ENCODE measurements around the gene CISD1. TPM values are rescaled to one million over a fixed set of nuclear protein-coding genes. Genes with fewer than 3 reads are reported as not detected.

The CISD1 gene
- total RNA-seq, 6 experiments from 2014 or later = 25.2 to 40.9 (median 26.4) TPM

DNA sequence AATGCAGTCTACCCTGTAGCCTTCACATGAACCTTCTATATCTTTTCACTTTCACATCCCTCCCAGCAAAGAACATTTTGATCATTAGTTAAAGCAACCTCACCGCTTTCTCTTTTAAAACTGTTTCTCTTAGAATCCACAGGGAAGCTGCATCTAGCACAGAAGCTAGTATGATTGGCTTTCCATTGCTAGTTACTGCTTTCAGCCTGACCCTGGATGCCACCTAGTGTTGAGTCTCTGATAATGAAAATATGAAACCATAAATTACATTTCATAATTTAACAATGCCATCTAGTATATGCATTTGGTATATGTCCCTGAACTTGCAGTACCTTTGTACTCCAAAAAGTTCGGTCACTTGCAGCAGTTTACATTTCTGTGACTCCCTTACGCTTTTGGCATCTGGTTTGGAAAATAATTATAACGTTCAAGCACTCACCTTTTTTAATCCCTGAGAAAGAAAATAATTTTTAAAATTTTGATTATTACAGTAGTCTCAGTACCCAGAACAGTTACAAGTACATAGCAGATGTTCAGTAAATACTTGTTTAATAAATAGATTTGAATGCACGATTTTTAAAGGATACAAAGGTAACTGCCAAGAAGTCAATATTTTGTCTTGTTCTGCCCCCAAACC, 22.7 kb downstream of the CISD1 start:
- no peaks in the 10 kb centered on the region for H3K27me3 ChIP-seq
- WGBS (ENCODE audit: insufficient coverage, low coverage, low lambda C conversion rate, missing lambda C conversion rate) = 68% methylated on average over 5 of the region's 5 CpGs
- no peaks in the 10 kb centered on the region for H3K9me3 ChIP-seq
- H3K36me3 ChIP-seq = no peaks in the 10 kb centered on the region
- ATAC-seq (peak; percentile 84 to 95 (median 88)), DNase-seq (no peak)
- intact Hi-C loops (cut with DNase I) = loop anchor here (5.0 to 10.0 kb wide), 2 partner anchors 114 to 117 kb away; no protein-coding TSS in a partner anchor
- no peak overlapping the region for H3K4me3 ChIP-seq
- no peak overlapping the region for H3K27ac ChIP-seq
- H3K4me1 ChIP-seq = no peaks in the 10 kb centered on the region
- TF ChIP-seq POLR2A (IDR thresholded peaks at IDR 0.05) = no peak
- TF ChIP-seq, protein P1, sequence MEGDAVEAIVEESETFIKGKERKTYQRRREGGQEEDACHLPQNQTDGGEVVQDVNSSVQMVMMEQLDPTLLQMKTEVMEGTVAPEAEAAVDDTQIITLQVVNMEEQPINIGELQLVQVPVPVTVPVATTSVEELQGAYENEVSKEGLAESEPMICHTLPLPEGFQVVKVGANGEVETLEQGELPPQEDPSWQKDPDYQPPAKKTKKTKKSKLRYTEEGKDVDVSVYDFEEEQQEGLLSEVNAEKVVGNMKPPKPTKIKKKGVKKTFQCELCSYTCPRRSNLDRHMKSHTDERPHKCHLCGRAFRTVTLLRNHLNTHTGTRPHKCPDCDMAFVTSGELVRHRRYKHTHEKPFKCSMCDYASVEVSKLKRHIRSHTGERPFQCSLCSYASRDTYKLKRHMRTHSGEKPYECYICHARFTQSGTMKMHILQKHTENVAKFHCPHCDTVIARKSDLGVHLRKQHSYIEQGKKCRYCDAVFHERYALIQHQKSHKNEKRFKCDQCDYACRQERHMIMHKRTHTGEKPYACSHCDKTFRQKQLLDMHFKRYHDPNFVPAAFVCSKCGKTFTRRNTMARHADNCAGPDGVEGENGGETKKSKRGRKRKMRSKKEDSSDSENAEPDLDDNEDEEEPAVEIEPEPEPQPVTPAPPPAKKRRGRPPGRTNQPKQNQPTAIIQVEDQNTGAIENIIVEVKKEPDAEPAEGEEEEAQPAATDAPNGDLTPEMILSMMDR (IDR thresholded peaks at IDR 0.05) = peak; percentile 70 to 77 (median 72)

DNA sequence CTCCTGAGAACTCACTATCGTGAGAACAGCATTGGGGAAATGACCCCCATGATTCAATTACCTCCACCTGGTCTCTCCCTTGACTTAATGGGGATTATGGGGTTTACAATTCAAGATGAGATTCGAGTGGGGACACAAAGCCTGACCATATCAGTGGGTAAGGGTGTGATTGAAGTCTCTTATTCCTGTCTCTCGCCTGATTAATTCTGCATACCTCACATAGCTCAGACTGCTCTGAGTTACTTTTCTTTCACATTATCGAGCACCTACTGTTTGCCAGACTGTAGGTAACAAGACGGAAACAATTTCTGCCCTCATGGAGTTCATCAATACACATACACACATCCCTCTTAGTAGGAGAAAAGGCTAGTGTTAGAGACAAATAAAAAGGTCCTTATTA, 25.0 kb downstream of the CISD1 start:
- H3K36me3 ChIP-seq = no peaks in the 10 kb centered on the region
- H3K9me3 ChIP-seq = no peaks in the 10 kb centered on the region
- H3K4me1 ChIP-seq = no peaks in the 10 kb centered on the region
- no peak for TF ChIP-seq POLR2A (IDR thresholded peaks at IDR 0.05)
- TF ChIP-seq, protein P1 (IDR thresholded peaks at IDR 0.05) = no peak
- no peak for ATAC-seq
- 72% methylated on average over 5 of the region's 5 CpGs for WGBS (ENCODE audit: insufficient coverage, low coverage, low lambda C conversion rate, missing lambda C conversion rate)
- H3K4me3 ChIP-seq = no peak overlapping the region
- H3K27ac ChIP-seq = no peak overlapping the region
- DNase-seq = no peak
- H3K27me3 ChIP-seq = no peaks in the 10 kb centered on the region
- intact Hi-C loops (cut with DNase I) = loop anchor here (5.0 to 10.0 kb wide), 2 partner anchors 117 to 119 kb away; no protein-coding TSS in a partner anchor

DNA sequence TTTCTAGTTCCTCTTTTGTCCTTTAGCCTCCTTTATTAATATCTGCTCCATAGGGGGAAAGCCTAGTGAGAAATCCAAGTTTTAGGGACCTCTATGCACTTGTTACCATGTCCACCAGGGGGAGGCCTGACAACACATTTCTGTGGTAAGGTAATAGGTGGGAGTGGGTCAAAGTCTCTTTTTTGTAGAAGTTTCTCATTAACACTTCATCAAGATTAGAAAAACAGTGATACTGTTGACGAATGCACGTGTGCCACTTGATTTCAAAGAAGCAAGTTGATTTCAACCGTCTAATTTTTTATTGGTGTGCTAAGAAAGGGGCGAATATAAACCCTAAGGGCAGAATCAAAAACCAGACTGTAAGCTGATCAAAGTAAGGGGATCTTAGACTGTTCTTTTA, 30.6 kb downstream of the CISD1 start:
- TF ChIP-seq POLR2A (IDR thresholded peaks at IDR 0.05) = no peak
- TF ChIP-seq, protein P1 (IDR thresholded peaks at IDR 0.05) = peak; percentile 80 to 92 (median 84)
- Histone ChIP-seq H3K9me3 (no peaks in the 10 kb centered on the region), H3K4me3 (no peak overlapping the region), H3K27me3 (no peaks in the 10 kb centered on the region), H3K4me1 (no peaks in the 10 kb centered on the region), H3K36me3 (no peaks in the 10 kb centered on the region), H3K27ac (no peak overlapping the region)
- 5% methylated on average over 4 of the region's 4 CpGs for WGBS (ENCODE audit: insufficient coverage, low coverage, low lambda C conversion rate, missing lambda C conversion rate)
- DNase-seq (peak in 2 of 3 donors; percentile 47 to 61), ATAC-seq (peak; percentile 91 to 99 (median 94))
- intact Hi-C loops (cut with DNase I) = loop anchor here in 1 of 2 donors (10.0 kb wide), 1 partner anchor 125 kb away; no protein-coding TSS in a partner anchor

DNA sequence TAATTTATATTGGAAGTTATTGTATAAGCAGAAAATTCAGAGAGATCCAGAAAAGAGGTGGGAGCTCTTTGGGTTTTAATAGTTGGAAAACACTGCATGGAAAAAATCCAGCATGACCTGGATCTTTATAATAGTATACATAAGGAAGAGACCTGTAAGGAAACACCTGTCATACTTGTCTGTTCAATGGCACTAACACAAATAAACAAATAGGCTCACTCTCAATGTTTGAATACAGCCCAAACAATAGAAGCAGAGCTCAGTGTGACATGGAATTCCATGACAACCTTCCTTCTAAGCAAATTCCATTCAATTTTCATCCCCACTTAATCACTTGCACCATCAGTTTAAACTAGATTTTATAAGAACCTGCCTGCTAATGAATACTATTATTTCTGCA, 31.7 kb downstream of the CISD1 start:
- no peak overlapping the region for H3K4me3 ChIP-seq
- H3K27me3 ChIP-seq = no peaks in the 10 kb centered on the region
- no peaks in the 10 kb centered on the region for H3K9me3 ChIP-seq
- H3K4me1 ChIP-seq = no peaks in the 10 kb centered on the region
- H3K36me3 ChIP-seq = no peaks in the 10 kb centered on the region
- H3K27ac ChIP-seq = no peak overlapping the region
- no peak for TF ChIP-seq POLR2A (IDR thresholded peaks at IDR 0.05)
- TF ChIP-seq, protein P1 (IDR thresholded peaks at IDR 0.05) = no peak
- DNase-seq (no peak), ATAC-seq (no peak)
- intact Hi-C loops (cut with DNase I) = no loop called here

All from right lobe of liver (tissue), 6 donors.